HCT116 (cell line): ENCODE measurements around the gene RALB.

Experiments used
- CTCF ChIP-seq, 3 experiments: fragments of 200-600 bp in 1 of 3; sonication (generic) in 1 of 3; IDR thresholded peaks in 2 of 3; conservative IDR thresholded peaks in 1 of 3; 2 replicates each; pipeline ENCODE4 v1.5.1; 2012 to 2017; ENCODE audit warnings: low read depth in 2 of 3, low read length in 2 of 3, antibody characterized with exemption in 1 of 3, borderline replicate concordance in 1 of 3, control low read depth in 1 of 3, mild to moderate bottlenecking in 1 of 3, mixed read lengths in 1 of 3, mixed run types in 1 of 3, moderate library complexity in 1 of 3; ENCODE audit not compliant: insufficient read depth in 1 of 3
- EGR1 ChIP-seq: IDR thresholded peaks from 2 replicates; pipeline ENCODE4 v1.6.1; 2012; ENCODE audit warnings: low read depth
- POLR2A ChIP-seq: IDR thresholded peaks from 2 replicates; pipeline ENCODE4 v1.7.0; 2011; ENCODE audit warnings: borderline replicate concordance; ENCODE audit not compliant: insufficient read depth, insufficient read length; ENCODE audit errors: extremely low read depth
- POLR2AphosphoS5 ChIP-seq: IDR thresholded peaks from 2 replicates; pipeline ENCODE4 v1.6.1; 2011; ENCODE audit warnings: mild to moderate bottlenecking, low read depth, low read length, moderate library complexity
- RAD21 ChIP-seq: IDR thresholded peaks from 2 replicates; pipeline ENCODE4 v1.6.1; 2012; ENCODE audit warnings: low read depth, mild to moderate bottlenecking
- REST ChIP-seq: IDR thresholded peaks from 2 replicates; pipeline ENCODE4 v1.6.1; 2012; ENCODE audit warnings: low read depth
- SIN3A ChIP-seq: IDR thresholded peaks from 2 replicates; pipeline ENCODE4 v1.6.1; 2012; ENCODE audit warnings: low read depth
- YY1 ChIP-seq: IDR thresholded peaks from 2 replicates; pipeline ENCODE4 v1.6.1; 2011; ENCODE audit warnings: low read length, low read depth, moderate library complexity, mild to moderate bottlenecking; ENCODE audit not compliant: insufficient replicate concordance; ENCODE audit errors: extremely low read depth
- ZNF274 ChIP-seq: fragments of 200-500 bp; sonication (Bioruptor generic); IDR thresholded peaks from 2 replicates; pipeline ENCODE4 v1.6.1; 2014; ENCODE audit warnings: mild to moderate bottlenecking, low read depth, low read length, inconsistent platforms

- TF ChIP-seq RAD21 (no peak), ZNF274 (no peak), REST (no peak), EGR1 (no peak), POLR2AphosphoS5 (no peak), CTCF (IDR thresholded peaks at IDR 0.05 in 2 of 3, conservative IDR thresholded peaks at IDR 0.05 in 1 of 3; ENCODE audit: borderline replicate concordance in 1 of 3, insufficient read depth in 1 of 3, low read depth in 2 of 3, low read length in 2 of 3) (no peak), SIN3A (no peak), YY1 (no peak), POLR2A (no peak)
These were observed 5.9 kb upstream of the RALB start for GRCh38 chr2:120246546-120247300.
